AG09309 (cell line): ENCODE results near the gene LIN37.

Experiments used
- DNase-seq: peaks from one replicate; pipeline ENCODE4 v3.0.0-alpha.2; 2010; ENCODE audit warnings: low read depth
- H3K4me3 ChIP-seq: 2 replicates; pipeline ENCODE4 v1.5.1; 2011; ENCODE audit warnings: mild to moderate bottlenecking, low read depth, low read length, moderate library complexity; ENCODE audit not compliant: control insufficient read depth
- TF ChIP-seq, protein P1 (sequence below): IDR thresholded peaks from 2 replicates; pipeline ENCODE4 v1.5.1; 2011; ENCODE audit warnings: mild to moderate bottlenecking, low read depth, low read length, inconsistent platforms; ENCODE audit not compliant: insufficient read depth, control insufficient read depth; ENCODE audit errors: missing control alignments

LIN37 gene

GRCh38 chr19:35781650-35782049 is 33.3 kb downstream of the LIN37 start:
- no peak for DNase-seq
- no peak overlapping the region for H3K4me3 ChIP-seq
- TF ChIP-seq, protein P1, sequence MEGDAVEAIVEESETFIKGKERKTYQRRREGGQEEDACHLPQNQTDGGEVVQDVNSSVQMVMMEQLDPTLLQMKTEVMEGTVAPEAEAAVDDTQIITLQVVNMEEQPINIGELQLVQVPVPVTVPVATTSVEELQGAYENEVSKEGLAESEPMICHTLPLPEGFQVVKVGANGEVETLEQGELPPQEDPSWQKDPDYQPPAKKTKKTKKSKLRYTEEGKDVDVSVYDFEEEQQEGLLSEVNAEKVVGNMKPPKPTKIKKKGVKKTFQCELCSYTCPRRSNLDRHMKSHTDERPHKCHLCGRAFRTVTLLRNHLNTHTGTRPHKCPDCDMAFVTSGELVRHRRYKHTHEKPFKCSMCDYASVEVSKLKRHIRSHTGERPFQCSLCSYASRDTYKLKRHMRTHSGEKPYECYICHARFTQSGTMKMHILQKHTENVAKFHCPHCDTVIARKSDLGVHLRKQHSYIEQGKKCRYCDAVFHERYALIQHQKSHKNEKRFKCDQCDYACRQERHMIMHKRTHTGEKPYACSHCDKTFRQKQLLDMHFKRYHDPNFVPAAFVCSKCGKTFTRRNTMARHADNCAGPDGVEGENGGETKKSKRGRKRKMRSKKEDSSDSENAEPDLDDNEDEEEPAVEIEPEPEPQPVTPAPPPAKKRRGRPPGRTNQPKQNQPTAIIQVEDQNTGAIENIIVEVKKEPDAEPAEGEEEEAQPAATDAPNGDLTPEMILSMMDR = no peak

DNA sequence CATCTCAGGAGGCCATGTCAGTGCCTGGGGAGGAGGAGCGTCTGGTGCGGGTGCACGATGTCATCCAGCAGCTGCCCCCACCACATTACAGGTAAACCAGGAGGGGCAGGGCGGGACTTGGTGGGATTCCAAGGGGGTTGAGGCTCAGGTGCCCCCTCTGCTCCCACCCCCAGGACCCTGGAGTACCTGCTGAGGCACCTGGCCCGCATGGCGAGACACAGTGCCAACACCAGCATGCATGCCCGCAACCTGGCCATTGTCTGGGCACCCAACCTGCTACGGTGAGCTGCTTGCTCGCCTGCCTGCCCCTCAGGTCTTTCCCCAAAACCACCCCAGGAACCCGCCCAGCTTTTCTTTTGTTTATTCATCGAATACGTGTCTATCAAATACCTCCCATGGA is 34.2 kb downstream of the LIN37 start:
- DNase-seq = no peak
- TF ChIP-seq, protein P1 = no peak
- no peak overlapping the region for H3K4me3 ChIP-seq

DNA sequence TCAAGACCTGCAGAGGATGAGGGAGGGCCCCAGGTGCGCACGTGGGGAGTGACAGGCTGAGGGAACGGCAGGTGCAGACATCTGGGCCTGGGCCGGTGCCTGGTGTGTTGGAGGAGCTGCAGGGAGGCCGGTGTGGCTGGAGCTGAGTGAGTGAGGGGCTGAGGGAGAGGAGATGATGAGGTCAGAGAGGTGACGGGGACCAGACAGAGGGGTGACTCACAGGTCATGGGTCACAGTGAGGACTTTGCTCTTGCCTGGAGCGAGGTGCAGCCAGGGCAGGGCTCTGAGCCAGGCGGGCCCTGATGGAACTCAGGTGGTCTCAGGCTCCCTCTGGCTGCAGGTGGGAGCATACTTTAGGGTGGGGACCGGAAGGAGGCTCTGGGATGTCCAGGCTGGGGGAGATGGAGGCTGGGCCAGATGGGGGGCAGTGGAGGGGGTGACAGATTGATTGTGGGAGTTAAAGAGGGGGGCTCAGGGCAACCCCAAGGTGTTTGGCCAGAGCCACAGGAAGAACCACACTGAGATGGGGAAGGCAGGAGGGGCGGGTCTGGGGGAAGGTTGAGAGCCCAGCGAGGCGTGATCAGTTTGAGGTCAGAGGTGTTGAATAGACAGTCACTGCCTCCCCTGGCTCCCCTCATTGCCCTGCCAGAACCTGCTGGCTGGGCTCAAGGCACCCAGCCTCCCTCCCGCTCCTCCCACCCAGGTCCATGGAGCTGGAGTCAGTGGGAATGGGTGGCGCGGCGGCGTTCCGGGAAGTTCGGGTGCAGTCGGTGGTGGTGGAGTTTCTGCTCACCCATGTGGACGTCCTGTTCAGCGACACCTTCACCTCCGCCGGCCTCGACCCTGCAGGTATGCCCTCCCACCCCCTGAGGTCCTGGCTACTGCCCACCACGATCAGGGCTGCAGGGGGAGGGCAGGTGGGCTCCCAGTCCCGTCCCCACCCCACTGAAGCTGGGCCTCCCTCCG is 35.4 kb downstream of the LIN37 start:
- DNase-seq = no peak
- TF ChIP-seq, protein P1 = no peak
- H3K4me3 ChIP-seq = no peak overlapping the region

GRCh38 chr19:35784503-35785338 is 36.3 kb downstream of the LIN37 start:
- no peak overlapping the region for H3K4me3 ChIP-seq
- no peak for DNase-seq
- TF ChIP-seq, protein P1 = no peak

GRCh38 chr19:35785339-35785627 is 36.9 kb downstream of the LIN37 start:
- DNase-seq = no peak
- no peak overlapping the region for H3K4me3 ChIP-seq
- TF ChIP-seq, protein P1 = no peak

DNA sequence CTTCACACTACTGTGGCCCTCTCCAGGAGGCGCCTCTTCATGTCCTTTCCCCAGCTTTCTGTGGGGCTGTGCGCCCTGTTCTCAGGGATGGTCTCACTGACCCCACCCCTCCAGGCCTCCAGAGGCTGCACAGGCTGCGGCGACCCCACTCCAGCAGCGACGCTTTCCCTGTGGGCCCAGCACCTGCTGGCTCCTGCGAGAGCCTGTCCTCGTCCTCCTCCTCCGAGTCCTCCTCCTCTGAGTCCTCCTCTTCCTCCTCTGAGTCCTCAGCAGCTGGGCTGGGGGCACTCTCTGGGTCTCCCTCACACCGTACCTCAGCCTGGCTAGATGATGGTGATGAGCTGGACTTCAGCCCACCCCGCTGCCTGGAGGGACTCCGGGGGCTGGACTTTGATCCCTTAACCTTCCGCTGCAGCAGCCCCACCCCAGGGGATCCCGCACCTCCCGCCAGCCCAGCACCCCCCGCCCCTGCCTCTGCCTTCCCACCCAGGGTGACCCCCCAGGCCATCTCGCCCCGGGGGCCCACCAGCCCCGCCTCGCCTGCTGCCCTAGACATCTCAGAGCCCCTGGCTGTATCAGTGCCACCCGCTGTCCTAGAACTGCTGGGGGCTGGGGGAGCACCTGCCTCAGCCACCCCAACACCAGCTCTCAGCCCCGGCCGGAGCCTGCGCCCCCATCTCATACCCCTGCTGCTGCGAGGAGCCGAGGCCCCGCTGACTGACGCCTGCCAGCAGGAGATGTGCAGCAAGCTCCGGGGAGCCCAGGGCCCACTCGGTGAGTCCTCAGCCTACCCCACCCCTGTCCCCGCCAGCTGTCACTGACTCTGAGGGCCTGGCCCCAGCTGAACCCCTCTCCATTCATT is 38.2 kb downstream of the LIN37 start:
- no peak for DNase-seq
- TF ChIP-seq, protein P1 = no peak
- no peak overlapping the region for H3K4me3 ChIP-seq
